ENCODE data around the gene CCL4L2. TPM values are rescaled to one million over a fixed set of nuclear protein-coding genes. Genes with fewer than 3 reads are reported as not detected.
"Not testable (repeated sequence)": the region's sequence is repeated elsewhere in the genome, so short reads cannot be mapped to it uniquely, and the experiment has no call there.

Gene CCL4L2
- polyA plus RNA-seq, 3 donors = 2.4 to 4.6 (median 3.2) TPM

DNA sequence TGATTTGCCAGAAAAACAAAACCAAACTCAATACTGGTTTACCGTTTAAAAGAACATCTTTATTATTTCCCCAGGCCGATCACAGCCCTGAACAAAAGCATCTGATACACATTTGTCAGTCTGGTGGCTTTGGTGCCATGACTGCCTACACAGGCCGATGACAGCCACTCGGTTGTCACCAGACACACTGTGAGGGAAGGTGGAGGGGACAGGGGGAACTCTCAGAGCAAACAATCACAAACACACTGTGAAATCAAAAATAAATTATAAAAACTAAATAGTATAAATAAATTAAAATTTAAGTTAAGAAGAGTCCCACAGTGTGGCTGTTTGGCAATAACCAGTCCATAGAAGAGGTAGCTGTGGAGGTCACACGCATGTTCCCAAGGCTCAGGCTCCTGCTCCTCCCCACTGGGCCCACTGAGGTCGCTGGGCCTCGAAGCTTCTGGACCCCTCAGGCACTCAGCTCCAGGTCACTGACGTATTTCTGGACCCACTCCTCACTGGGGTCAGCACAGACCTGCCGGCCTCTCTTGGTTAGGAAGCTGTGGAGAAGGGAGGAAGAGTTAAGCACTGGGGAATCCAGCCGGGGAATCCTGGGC lies 15.9 kb upstream of the CCL4L2 start:
- not testable (repeated sequence) for DNase-seq (ENCODE audit: low read depth in 3 of 3, low spot score in 2 of 3)

DNA sequence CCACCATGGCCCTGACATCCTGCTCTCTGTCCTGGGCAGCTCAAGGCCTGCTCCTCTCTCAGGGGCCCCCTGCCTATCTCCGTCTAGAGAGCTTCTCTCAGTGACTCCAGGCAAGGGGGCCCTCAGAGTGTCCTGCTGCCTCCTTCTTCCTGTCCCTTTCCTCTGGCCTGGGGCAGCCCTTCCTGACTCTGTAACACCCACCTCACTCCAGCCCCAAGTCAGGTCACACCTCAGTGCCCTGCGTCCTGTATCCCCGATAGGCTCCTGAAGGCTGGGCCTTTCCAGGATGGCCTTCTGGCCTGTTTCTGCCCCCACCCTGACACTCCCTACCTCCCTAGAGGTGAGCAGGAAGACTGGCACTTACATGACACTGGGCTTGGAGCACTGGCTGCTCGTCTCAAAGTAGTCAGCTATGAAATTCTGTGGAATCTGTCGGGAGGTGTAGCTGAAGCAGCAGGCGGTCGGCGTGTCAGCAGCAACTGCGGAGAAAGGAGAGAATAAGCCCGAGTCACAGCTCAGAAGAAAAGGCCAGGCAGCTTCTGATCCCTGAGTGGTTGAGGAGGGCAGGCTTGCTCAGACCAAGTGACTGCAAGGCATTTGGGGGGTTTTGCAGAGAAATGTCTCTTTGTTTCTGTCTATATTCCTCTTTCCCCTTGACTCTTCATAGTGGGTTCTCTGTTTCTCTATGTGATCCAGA lies 15.3 kb upstream of the CCL4L2 start:
- no peak for DNase-seq (ENCODE audit: low read depth in 3 of 3, low spot score in 2 of 3)

DNA sequence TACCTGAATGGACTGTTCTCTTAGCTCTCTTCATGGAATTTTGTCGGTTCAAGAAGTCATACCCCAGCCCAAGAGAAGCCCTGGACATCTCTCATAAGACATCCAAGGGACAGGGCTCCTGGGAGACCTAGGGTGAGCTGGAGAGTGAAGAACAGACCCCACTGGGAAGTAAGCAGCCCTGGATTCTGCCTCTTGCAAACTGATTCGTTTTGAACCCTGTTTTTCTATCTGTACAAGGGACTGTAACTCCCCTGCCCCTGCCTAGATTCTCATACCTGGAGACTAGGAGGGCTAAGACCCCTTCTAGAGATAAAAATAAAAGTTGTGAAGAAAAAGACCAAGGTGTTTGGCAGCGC lies 14.8 kb upstream of the CCL4L2 start:
- no peak for DNase-seq (ENCODE audit: low read depth in 3 of 3, low spot score in 2 of 3)

DNA sequence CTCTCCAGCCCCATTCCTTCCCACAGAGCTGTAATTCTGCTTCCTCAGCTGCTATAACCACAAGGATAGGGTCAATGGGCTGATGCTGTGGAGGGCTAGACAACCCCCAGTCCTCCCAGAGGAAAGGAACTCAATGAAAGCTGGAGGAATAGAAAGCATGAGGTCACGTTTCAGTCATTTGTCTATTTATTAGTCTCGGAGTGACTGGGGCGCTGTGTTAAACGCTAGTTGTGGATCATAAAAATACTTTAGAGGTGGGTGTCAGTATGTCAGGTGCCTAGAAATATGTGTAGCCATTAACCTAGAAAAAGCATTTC lies 13.5 kb upstream of the CCL4L2 start:
- DNase-seq (ENCODE audit: low read depth in 3 of 3, low spot score in 2 of 3) = no peak

DNA sequence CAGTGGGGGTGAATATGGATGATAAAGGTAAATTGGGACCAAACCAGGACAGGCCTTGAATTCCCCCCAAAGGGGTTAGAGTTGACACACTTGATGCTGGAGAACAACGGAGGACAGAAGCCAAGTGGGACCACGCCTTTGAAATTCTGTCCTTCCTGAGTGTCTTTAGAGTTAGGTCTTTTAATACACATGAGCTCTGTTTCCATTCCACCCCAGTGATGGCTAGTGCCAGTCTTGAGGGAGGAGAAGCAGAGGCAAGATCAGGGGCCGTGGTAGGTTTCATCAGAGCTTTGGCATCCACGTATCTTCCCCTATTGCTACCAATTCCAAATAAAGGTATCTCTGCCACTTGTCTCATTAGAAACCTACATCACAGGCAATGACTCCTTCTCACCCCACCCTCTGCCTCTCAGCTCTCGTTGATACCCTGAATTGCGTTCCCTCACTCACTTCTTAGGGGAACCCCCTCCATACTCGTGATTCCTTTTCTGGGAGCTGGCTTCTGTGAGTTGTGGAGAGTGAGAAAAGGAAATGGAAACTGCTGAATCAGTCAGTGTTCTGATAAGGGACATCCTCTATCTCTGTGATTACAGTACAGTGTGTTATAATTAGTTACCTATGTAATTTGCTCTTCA lies 11.9 kb upstream of the CCL4L2 start:
- DNase-seq (ENCODE audit: low read depth in 3 of 3, low spot score in 2 of 3) = no peak

DNA sequence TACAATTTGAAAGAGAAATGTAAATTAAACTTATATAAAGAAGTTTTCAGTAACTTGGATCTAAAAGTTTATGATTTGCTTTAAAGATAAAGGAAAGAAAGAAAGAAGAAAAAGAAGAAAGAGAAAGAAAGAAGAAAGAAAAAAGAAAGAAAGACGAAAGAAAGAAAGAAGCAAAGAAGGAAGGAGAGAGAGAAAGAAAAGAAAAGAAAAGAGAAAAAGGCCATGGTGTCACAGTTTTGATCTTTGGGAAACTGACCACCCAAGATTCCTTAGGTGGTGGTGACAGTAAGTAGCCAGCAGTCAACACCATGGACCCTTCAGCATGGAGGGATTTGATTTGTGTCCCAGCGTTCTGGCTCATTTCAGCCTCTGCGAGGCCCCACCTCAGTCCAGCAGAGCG lies 9.8 kb upstream of the CCL4L2 start:
- not testable (repeated sequence) for DNase-seq (ENCODE audit: low read depth in 3 of 3, low spot score in 2 of 3)

DNA sequence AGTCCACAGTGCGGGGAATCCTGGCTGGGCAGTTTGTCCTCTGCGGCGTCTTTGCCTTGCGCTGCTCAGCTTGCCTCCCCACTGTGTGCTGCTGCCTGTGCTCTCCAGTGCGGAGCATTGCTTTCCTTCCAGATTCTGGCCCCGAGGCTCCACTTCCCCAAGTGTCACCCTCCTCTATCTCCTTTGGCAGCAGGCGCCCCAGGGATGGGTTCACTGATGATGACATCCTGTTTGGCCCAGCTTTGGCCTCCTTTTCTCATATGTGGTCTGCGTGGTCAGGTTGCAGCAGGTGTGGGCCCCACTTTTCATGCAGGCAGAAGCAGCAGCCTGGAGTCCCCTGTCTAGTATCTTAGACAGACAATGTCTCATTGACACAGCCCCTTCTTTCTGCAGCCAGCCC lies 9.4 kb upstream of the CCL4L2 start:
- not testable (repeated sequence) for DNase-seq (ENCODE audit: low read depth in 3 of 3, low spot score in 2 of 3)

DNA sequence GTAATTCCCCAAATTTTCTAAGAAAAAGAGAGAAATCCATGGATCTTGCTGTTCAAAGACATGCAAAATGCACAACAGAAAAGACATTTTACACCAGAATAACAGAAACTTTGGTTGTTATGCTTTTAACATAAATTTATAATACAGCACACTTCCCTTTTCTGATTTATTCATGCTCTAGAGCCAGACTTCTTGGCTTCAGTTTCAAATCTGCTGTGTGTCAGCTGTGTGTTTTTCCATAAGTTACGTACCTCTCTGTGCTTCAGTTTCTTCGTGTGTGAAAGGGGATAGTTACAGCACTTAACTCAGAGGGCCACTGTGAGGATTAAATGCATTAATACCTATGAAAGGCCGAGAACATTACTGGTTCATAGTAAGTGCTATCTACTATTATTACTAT lies 7.5 kb upstream of the CCL4L2 start:
- DNase-seq (ENCODE audit: low read depth in 3 of 3, low spot score in 2 of 3) = no peak

DNA sequence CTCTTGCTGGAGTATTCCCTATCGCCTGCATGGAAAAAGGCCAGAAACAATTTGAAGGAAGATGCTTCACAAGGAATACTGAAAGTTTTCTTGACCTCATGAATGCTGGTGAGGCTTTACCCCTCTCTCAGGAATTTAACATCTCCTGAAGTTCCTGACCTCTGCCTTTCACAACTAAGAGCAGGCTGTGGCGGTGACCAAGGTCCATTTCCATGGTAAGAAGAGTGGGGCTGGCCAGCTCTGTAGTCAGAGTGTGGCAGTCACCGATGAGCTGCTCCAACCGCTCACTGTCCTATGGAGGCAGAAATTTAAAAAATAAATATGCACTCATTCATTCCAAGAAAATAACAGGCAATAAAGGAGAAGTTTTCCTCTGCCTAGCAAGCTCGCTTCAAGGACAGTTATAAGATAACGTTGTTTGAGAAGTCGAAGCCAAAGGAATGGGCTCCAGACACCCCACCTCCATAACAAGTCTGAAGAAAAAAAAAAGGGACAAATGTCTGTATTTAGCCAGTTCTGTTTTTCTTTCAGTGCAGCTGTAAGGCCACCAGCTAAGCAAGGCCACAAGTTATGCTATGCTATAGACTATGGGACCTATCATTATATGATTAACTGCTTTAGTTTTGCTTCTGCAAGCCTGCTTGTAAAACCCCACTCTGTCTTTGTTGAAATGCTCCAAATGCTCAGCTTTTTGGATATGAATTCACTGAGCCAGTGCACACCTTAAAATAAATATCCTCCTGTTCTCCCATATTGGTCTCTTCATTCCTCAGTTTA lies 6.0 kb upstream of the CCL4L2 start:
- no peak for DNase-seq (ENCODE audit: low read depth in 3 of 3, low spot score in 2 of 3)

DNA sequence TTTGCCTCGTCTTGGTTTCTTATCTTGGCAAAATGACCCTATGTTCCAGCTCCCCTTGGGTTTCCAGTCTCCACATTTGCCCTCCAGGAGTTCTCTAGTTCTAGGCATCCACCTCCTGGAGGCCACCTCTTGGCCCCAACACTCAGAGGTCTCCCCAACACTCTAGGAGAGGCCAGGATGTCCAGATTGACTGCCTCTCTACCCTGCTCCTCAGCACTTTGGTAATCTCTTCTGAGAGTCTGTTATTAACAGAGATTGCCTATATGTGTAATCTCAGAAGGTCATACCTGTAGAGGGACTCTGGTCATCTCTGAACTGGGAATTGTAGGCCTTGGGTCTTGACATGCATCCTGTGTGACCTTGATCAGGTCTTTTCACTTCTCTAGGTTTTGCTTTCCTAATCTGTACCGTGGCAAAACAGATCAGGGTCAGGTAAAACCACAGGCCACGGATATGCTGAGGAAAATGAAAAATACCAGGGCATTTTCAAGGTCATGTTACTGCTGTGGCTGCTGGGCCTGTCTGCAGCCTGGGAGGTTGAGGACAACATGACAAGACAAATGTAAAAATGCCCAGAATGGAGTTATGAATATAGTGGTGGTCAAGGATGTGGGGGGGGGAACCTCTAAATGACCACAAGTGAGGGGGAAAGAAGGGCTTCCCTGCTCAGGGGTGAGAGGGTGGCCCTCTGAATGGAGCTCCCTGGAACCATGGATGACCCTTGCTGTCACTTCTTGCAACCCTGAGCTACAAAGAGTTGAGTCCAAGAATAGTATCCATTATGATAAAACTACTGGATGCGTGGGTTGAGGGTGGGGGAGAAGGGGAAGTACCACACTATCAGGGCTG lies 5.0 kb upstream of the CCL4L2 start:
- no peak for DNase-seq (ENCODE audit: low read depth in 3 of 3, low spot score in 2 of 3)

DNA sequence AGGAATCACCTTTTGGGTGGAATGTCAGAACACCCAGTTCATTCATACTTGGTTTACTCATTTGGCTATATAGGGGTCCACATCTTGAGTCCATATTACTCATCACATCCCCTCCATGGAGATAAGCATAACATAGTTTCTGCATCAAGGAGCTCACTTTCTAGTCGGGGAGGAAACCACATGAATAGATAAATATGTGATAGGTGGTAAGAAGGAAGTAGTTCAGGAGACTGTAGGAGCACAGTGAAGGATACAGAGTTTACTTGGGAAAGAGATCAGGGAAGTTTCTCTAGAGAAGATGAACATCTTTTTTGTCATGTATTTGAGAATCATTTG lies 4.4 kb upstream of the CCL4L2 start:
- not testable (repeated sequence) for DNase-seq (ENCODE audit: low read depth in 3 of 3, low spot score in 2 of 3)

DNA sequence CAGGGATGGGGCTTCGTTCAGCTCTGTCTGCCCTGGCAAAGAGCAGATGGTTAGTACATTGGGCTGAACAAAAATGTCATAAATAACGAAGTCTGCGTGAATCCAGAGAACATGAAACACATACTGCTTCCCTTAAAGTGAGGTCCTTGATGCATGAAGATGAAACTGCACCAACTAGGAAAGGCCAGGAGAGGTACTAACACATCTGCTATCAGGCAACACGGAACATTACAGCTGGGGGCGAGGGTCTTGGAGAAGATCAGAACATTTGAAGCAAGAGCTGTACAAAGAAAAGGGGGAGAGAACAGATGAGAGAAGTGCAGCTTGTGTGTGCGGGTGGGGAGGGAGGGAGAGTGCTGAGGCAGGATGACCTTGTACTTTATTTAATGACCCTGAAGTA lies 3.5 kb upstream of the CCL4L2 start:
- DNase-seq (ENCODE audit: low read depth in 3 of 3, low spot score in 2 of 3) = not testable (repeated sequence)

DNA sequence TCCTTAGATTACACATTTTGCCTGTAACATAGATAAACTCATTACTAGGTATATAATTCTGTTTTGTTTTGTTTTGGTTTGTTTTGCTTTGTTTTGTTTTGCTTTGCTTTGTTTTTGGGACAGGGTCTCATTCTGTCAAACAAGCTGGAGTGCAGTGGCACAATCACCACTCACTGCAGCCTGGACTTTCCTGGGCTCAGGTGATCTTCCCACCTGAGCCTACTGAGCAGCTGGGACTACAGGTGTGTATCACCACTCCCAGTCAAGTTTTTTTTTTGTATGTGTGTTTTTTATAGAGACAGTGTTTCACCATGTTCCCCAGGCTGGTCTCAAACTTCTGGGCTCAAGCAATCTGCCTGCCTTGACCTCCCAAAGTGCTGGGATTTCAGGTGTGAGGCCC lies 1.3 kb upstream of the CCL4L2 start:
- DNase-seq (ENCODE audit: low read depth in 3 of 3, low spot score in 2 of 3) = no peak

DNA sequence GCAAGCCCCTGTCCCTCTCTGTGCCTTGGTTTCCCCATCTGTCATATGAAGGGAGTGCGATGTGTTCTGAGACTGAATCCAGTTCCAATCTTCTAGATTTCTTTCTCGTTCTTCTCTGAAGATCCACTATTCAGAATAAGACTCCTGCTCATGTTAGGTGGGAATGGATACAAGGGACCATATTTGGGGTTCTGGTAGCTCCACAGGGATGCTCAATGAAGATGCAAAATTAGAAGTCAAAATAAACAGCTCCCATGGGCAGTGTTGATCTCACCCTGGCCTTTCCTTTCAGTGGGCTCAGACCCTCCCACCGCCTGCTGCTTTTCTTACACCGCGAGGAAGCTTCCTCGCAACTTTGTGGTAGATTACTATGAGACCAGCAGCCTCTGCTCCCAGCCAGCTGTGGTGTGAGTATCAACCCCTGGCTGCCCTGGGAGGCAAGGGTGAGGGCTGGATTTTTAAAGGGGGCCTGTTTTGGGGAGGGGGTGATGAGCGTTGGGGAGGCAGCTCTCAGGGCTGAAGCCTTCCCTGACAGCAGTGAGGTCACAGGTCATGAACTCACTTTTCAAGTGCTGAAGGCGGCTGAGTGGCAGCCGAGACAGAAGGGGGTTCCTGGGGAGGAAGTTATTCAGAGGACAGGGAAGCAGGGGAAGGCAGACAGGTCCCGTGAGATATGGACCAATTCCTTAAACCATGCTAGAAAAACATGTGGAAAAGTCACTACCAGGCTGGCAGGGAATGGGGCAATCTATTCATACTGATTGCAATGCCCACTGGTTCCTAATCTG lies 815 bp downstream of the CCL4L2 start:
- not testable (repeated sequence) for DNase-seq (ENCODE audit: low read depth in 3 of 3, low spot score in 2 of 3)

DNA sequence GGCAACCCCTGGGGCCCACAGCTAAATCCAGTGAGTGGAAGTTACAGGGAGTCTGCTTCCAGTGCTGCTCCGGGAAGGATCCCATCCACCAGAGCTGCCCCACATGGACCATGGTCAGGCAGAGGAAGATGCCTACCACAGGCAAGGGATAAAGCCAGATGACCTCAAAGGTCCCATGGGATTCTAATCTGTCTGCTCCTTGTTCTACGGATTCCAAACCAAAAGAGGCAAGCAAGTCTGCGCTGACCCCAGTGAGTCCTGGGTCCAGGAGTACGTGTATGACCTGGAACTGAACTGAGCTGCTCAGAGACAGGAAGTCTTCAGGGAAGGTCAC lies 1.4 kb downstream of the CCL4L2 start:
- no peak for DNase-seq (ENCODE audit: low read depth in 3 of 3, low spot score in 2 of 3)

DNA sequence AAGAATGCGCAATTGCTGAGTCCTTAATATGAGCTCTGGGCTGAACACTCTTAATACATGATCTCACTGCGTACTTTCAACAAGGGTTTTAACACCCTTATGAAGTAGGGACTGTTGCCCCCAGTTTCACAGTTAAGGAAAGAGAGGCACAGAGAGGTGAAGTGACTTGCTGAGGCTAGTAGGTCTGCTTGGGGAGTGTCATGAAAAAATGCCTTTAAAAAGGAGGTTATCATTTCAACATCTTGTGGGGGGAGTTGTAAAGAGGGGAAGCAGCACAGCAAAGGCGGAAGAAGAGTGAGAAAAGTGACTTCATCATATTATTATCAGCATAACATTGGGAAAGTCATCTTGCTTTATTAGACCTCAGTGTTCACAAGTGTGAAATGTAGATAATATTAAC lies 2.1 kb downstream of the CCL4L2 start:
- DNase-seq (ENCODE audit: low read depth in 3 of 3, low spot score in 2 of 3) = no peak

DNA sequence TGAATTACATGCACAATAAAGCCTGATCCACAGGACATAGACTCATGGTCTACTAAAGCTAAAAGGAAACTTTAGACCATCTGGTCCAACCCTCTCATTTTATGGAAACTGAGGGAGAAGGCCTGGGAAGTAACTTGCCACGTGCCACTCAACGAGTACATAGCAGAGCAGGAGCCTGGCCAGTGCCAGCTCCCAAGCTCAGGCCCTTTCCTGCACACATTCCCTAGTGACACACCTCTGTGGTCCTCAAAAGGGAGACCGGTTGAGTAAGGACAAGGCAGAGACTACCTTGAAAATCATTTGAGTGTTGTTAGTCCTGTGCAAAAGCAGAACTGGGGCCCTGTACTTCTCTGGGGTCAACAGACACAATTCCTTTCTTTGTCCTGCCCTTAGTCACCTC lies 2.8 kb downstream of the CCL4L2 start:
- no peak for DNase-seq (ENCODE audit: low read depth in 3 of 3, low spot score in 2 of 3)

DNA sequence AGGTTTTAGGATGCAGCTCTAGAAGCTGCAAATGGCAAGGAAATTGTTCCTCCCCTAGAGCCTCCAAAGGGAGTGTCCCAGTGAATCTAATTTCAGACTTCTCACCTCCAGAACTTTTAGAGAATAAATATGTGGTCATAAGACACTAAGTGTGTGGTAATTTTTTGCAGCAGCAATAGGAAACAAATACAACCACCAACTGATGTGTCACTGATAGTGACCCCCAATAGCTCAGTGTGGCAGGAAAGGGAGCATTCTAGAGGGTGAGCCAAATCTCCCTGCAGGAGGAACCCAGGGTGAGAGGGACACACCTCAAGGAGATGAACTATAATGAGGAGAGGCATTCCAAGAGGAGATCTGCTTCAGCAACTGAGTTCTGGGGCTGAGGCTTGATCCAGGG lies 4.1 kb downstream of the CCL4L2 start:
- DNase-seq (ENCODE audit: low read depth in 3 of 3, low spot score in 2 of 3) = no peak

DNA sequence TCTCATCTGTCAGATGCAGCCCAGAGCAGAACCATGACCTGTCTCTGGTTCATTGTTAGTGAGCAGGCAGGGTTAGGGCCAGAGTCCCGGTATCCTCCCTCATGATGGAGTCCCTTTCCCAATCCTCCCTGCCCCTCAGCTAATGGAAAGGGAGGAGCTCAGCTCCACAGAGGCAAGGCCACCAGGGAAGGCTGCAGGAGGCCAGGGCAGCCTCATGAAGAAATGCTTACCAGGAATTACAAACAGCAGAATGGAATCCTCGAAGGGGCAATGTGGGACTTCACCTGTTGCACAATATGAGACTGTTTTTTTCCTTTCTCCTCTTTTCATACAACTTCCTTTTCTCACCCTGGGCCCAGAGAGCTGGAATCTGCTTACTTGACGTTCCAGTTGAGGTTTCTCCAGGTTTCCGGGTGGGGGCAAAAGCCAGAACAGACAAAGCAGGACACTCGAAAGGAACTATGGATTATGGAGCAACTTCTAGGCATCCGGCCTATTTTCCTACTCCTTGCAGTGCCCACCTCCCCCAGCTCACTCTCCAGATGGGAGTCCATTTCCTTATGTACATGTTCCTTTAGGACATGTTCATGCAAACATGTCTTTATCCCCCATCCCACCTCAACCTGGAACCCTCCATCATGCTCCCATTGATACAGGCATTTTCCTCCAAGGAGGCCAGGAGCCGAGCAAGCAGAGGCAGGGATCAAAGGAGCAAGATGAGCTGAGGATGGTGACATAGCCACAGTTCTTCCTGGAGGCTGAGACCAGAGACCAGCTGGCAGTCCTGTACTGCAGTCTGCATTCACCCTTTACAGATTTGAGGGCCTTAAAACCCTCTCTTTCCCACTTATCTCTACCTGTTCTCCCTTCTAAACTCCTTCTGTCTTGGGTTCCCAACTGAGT lies 4.8 kb downstream of the CCL4L2 start:
- DNase-seq (ENCODE audit: low read depth in 3 of 3, low spot score in 2 of 3) = not testable (repeated sequence)
